ACHN (cell line): ENCODE results near the gene ROM1.
"Not testable (repeated sequence)": the region's sequence is repeated elsewhere in the genome, so short reads cannot be mapped to it uniquely, and the experiment has no call there.

Experiments used
- DNase-seq: peaks from one replicate; pipeline ENCODE4 v3.0.0-alpha.2; 2015
- in situ Hi-C: cut with HindIII; loops from 2 replicates; pipeline ENCODE4 v1.10.0; 2017; ENCODE audit warnings: low sequenced_read_pairs, low pct_ligation_motif_present, low pct_unique_long_range_greater_than_20kb

ROM1 gene

GRCh38 chr11:62632492-62632891 lies 19.4 kb downstream of the ROM1 start:
- in situ Hi-C loops, result no loop called here
- no peak for DNase-seq

- in situ Hi-C loops, result no loop called here
These were observed 31.2 kb downstream of the ROM1 start for GRCh38 chr11:62644220-62644619.

GRCh38 chr11:62645671-62645945 lies 32.6 kb downstream of the ROM1 start:
- in situ Hi-C loops, result no loop called here
- DNase-seq, result no peak

More at GRCh38 chr11:62644220-62644619, 31.2 kb downstream of the ROM1 start:
- no peak for DNase-seq

GRCh38 chr11:62645946-62646824 lies 33.1 kb downstream of the ROM1 start, which contains the start of gene GANAB:
Gene GANAB (minus strand): TSS chr11:62646613. CDS start chr11:62646599, 14 bp downstream.
- peak; percentile 95 for DNase-seq
- in situ Hi-C loops, result no loop called here

GRCh38 chr11:62646825-62647608 lies 34.0 kb downstream of the ROM1 start:
- in situ Hi-C loops, result no loop called here
- DNase-seq, result no peak

- in situ Hi-C loops, result no loop called here
- DNase-seq, result no peak
These were observed 34.5 kb downstream of the ROM1 start for GRCh38 chr11:62647609-62648005.

GRCh38 chr11:62648185-62648966 lies 35.3 kb downstream of the ROM1 start:
- in situ Hi-C loops, result no loop called here
- DNase-seq, result no peak

GRCh38 chr11:62648967-62649364 lies 35.9 kb downstream of the ROM1 start:
- no peak for DNase-seq
- in situ Hi-C loops, result no loop called here

- in situ Hi-C loops, result no loop called here
These were observed 36.4 kb downstream of the ROM1 start for GRCh38 chr11:62649486-62649885.

GRCh38 chr11:62650283-62650682 lies 37.2 kb downstream of the ROM1 start:
- in situ Hi-C loops, DNase-seq: not testable (repeated sequence)

More at GRCh38 chr11:62649486-62649885, 36.4 kb downstream of the ROM1 start:
- no peak for DNase-seq

GRCh38 chr11:62652161-62653006 lies 39.3 kb downstream of the ROM1 start:
- no peak for DNase-seq
- in situ Hi-C loops, result no loop called here

- in situ Hi-C loops, result no loop called here
- no peak for DNase-seq
These were observed 41.2 kb downstream of the ROM1 start for GRCh38 chr11:62654297-62654696.

GRCh38 chr11:62656796-62657429 lies 43.9 kb downstream of the ROM1 start:
- in situ Hi-C loops, result no loop called here
- no peak for DNase-seq

- DNase-seq, result peak; percentile 49
- in situ Hi-C loops, result no loop called here
These were observed 51.5 kb downstream of the ROM1 start for GRCh38 chr11:62664405-62665074.
